Fibroblast of villous mesenchyme (primary cell): ENCODE data around the gene C14orf119. TPM values are rescaled to one million over a fixed set of nuclear protein-coding genes. Genes with fewer than 3 reads are reported as not detected.

Experiments
- DNase-seq: peaks from one replicate; pipeline ENCODE4 v3.0.0-alpha.2; 2010; ENCODE audit warnings: low read depth
- H3K4me3 ChIP-seq: 2 replicates; pipeline ENCODE4 v1.5.1; 2011; ENCODE audit warnings: low read depth, mild to moderate bottlenecking, low read length
- CTCF ChIP-seq: IDR thresholded peaks from 2 replicates; pipeline ENCODE4 v1.5.1; 2012; ENCODE audit warnings: low read depth, mild to moderate bottlenecking, low read length; ENCODE audit not compliant: insufficient read depth
- total RNA-seq: library from RNA; depleted of rRNA; stranded (reverse); fragments of >200 nt; gene quantifications from 2 replicates; pipeline ENCODE4 v1.2.3, GENCODE V29; 2012

The C14orf119 gene
- total RNA-seq, 1 donor = 66.1 TPM

- H3K4me3 ChIP-seq = no peak overlapping the region
- no peak for TF ChIP-seq CTCF
- no peak for DNase-seq
Measured at GRCh38 chr14:23149745-23150144, 54.4 kb downstream of the C14orf119 start.

Other genes starting within 250 kb of the C14orf119 start
- gene LRP10, start 223.8 kb upstream of the C14orf119 start, total RNA-seq = 104 and 108 TPM in 2 replicates
- under 0.01 and 0.43 TPM in 2 replicates for gene REM2, start 212.3 kb upstream of the C14orf119 start, total RNA-seq
- 60.9 and 68.6 TPM in 2 replicates for gene RBM23, start 176.4 kb upstream of the C14orf119 start, total RNA-seq
- 56.7 and 82.5 TPM in 2 replicates for gene PRMT5, start 166.1 kb upstream of the C14orf119 start, total RNA-seq
- 29.8 and 46.7 TPM in 2 replicates for gene HAUS4, start 138.4 kb upstream of the C14orf119 start, total RNA-seq
- gene AJUBA, start 113.0 kb upstream of the C14orf119 start, total RNA-seq = 105 and 131 TPM in 2 replicates
- 4.5 and 4.7 TPM in 2 replicates for gene C14orf93, start 85.4 kb upstream of the C14orf119 start, total RNA-seq
- gene PSMB5, start 60.6 kb upstream of the C14orf119 start, total RNA-seq = 178 and 196 TPM in 2 replicates
- not detected in 2 replicates for gene PSMB11, start 53.3 kb upstream of the C14orf119 start, total RNA-seq
- 6.4 and 10.8 TPM in 2 replicates for gene CDH24, start 38.0 kb upstream of the C14orf119 start, total RNA-seq
- 93.1 and 106 TPM in 2 replicates for gene ACIN1, start 369 bp upstream of the C14orf119 start, total RNA-seq
- not detected in 2 replicates for gene CIROP, start 9.5 kb downstream of the C14orf119 start, total RNA-seq
- gene CEBPE, start 23.8 kb downstream of the C14orf119 start, total RNA-seq = not detected in 2 replicates
- gene SLC7A8, start 88.2 kb downstream of the C14orf119 start, total RNA-seq = 0.86 and 0.97 TPM in 2 replicates
- gene RNF212B, start 142.4 kb downstream of the C14orf119 start, total RNA-seq = not detected in 2 replicates
- 4.2 and 6.0 TPM in 2 replicates for gene HOMEZ, start 190.6 kb downstream of the C14orf119 start, total RNA-seq
- gene PPP1R3E, start 207.4 kb downstream of the C14orf119 start, total RNA-seq = 3.0 and 5.8 TPM in 2 replicates
- gene BCL2L2, start 211.3 kb downstream of the C14orf119 start, total RNA-seq = 17.7 and 20.7 TPM in 2 replicates
- gene PABPN1, start 226.0 kb downstream of the C14orf119 start, total RNA-seq = 51.2 and 75.1 TPM in 2 replicates